ENCODE data around the gene OR2T1.
"Not testable (repeated sequence)": the region's sequence is repeated elsewhere in the genome, so short reads cannot be mapped to it uniquely, and the experiment has no call there.

GRCh38 chr1:248444603-248445002 lies 41.8 kb downstream of the OR2T1 start:
- not testable (repeated sequence) for TF ChIP-seq CTCF (IDR thresholded peaks at IDR 0.05); SIN3A (IDR thresholded peaks at IDR 0.05; ENCODE audit: borderline replicate concordance, low read depth, low read length)
